Parathyroid adenoma (tissue), 2 donors: ENCODE measurements around the gene TSPEAR.
"Not testable (repeated sequence)": the region's sequence is repeated elsewhere in the genome, so short reads cannot be mapped to it uniquely, and the experiment has no call there.

Source experiments
- H2AFZ ChIP-seq: fragments of 300-600 bp; sonication (generic); one replicate; pipeline ENCODE4 v1.7.0; 2017; ENCODE audit warnings: antibody characterized with exemption, mild to moderate bottlenecking
- H3K27ac ChIP-seq: fragments of 300-600 bp; sonication (generic); one replicate; pipeline ENCODE4 v1.7.0; 2017
- H3K27me3 ChIP-seq: fragments of 300-600 bp; sonication (generic); one replicate; pipeline ENCODE4 v1.7.0; 2017; ENCODE audit warnings: low read length; ENCODE audit not compliant: control insufficient read depth, insufficient read depth
- H3K36me3 ChIP-seq: fragments of 300-600 bp; sonication (generic); one replicate; pipeline ENCODE4 v1.7.0; 2017; ENCODE audit warnings: low read length; ENCODE audit not compliant: control insufficient read depth, insufficient read depth
- H3K4me1 ChIP-seq: fragments of 300-600 bp; sonication (generic); one replicate; pipeline ENCODE4 v1.7.0; 2017; ENCODE audit warnings: control low read depth
- H3K4me2 ChIP-seq: fragments of 300-600 bp; sonication (generic); one replicate; pipeline ENCODE4 v1.7.0; 2017; ENCODE audit warnings: low read length
- H3K4me3 ChIP-seq: fragments of 300-600 bp; sonication (generic); one replicate; pipeline ENCODE4 v1.7.0; 2017; ENCODE audit warnings: low read depth, low read length
- H3K79me2 ChIP-seq: fragments of 300-600 bp; sonication (generic); one replicate; pipeline ENCODE4 v1.7.0; 2017; ENCODE audit warnings: control low read depth
- H3K9ac ChIP-seq: fragments of 300-600 bp; sonication (generic); one replicate; pipeline ENCODE4 v1.7.0; 2017; ENCODE audit warnings: mild to moderate bottlenecking
- H3K9me3 ChIP-seq: fragments of 300-600 bp; sonication (generic); one replicate; pipeline ENCODE4 v1.7.0; 2017; ENCODE audit warnings: low read length; ENCODE audit not compliant: control insufficient read depth
- CTCF ChIP-seq: fragments of 300-600 bp; sonication (generic); IDR thresholded peaks from one replicate; pipeline ENCODE4 v1.7.0; 2017; ENCODE audit warnings: antibody characterized with exemption, mild to moderate bottlenecking
- donor health status: primary hyperparathyroidism.

Gene TSPEAR

DNA sequence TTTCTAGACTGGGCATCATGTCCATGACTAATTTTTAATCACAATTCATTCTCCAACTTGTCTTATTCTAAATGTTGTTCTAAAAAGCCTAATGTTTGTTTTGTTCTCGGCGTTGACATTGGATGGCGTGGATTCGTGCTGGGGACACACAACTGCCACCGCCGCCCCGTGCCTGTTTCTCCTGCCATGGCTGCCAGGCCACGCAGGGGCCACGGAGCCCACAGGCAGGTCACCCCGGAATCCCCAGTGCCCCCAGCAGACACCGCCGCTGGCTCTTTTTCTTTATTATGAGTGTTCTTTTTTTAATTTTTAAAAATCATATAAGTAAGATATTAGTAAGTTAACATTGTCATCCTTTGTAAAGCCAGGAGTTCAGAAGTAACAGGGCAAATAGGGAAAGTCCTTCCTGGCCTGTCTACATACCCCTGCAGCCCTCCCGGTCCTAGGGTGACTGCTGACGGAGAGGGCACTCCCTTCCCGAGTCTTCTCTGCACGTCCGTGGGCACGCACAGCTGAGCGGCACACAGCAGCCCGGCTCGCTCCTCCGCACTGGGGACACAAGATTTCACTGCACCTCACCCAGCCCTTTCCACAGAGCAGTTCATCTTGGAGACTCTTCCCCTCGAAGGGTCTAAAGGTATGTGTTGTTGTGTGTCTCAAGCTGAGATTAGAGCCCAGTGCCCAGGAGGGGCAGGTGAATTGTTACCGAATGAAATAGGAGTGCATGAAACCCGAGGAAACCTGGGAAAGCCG lies 203.5 kb downstream of the TSPEAR start:
- H3K4me2 ChIP-seq, result no peak overlapping the region
- no peaks in the 10 kb centered on the region for H3K9me3 ChIP-seq
- H3K27me3 ChIP-seq, result no peaks in the 10 kb centered on the region

GRCh38 chr21:44506279-44507255 lies 204.8 kb downstream of the TSPEAR start:
- no peaks in the 10 kb centered on the region for H3K27me3 ChIP-seq

More for the DNA sequence above, 203.5 kb downstream of the TSPEAR start:
- H3K4me3 ChIP-seq, result no peak overlapping the region
- no peaks in the 10 kb centered on the region for H3K79me2 ChIP-seq
- no peak for TF ChIP-seq CTCF
- H3K36me3 ChIP-seq, result no peaks in the 10 kb centered on the region
- no peak overlapping the region for H3K27ac ChIP-seq
- no peak overlapping the region for H2AFZ ChIP-seq
- H3K4me1 ChIP-seq, result no peaks in the 10 kb centered on the region
- H3K9ac ChIP-seq, result no peak overlapping the region

DNA sequence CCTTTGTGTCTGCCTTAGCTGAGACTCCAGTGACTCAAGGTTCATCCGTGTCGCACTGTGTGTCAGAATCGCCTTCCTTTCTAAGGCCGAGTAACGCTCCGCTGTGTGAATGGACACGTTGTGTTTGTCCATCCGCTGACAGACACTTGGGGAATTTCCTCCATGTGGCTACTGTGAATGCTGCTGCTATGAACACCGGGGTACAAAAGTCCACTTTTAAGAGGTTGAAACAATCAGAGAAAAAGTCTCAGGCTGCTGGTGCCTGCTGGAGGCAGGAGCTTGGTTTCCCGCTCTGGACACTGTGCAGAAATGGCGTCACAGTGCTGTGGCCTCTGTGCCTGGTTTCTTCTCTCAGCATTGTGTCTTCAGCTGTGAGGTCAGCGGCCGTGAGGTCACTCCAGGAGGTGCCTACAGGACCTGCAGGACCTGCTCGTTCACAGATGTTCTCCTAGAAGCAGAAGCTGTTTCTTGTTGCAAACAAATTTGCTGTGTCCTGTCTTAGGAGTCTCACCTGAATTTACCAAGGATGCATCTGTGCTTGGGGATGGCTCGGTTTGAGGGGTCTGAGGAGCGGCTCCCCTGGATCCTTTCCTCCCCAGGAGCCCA lies 205.6 kb downstream of the TSPEAR start:
- Histone ChIP-seq H3K27me3 (no peaks in the 10 kb centered on the region), H3K27ac (no peak overlapping the region), H3K9ac (no peak overlapping the region), H3K4me3 (no peak overlapping the region), H3K36me3 (no peaks in the 10 kb centered on the region), H2AFZ (no peak overlapping the region), H3K4me1 (no peaks in the 10 kb centered on the region), H3K9me3 (no peaks in the 10 kb centered on the region), H3K79me2 (no peaks in the 10 kb centered on the region), H3K4me2 (no peak overlapping the region)
- TF ChIP-seq CTCF, result no peak

More at GRCh38 chr21:44506279-44507255, 204.8 kb downstream of the TSPEAR start:
- no peak for TF ChIP-seq CTCF
- Histone ChIP-seq H3K9ac (no peak overlapping the region), H3K79me2 (no peaks in the 10 kb centered on the region), H3K4me2 (no peak overlapping the region), H3K9me3 (no peaks in the 10 kb centered on the region), H3K27ac (no peak overlapping the region), H3K36me3 (no peaks in the 10 kb centered on the region), H3K4me3 (no peak overlapping the region), H2AFZ (no peak overlapping the region), H3K4me1 (no peaks in the 10 kb centered on the region)

- Histone ChIP-seq H3K9me3 (no peaks in the 10 kb centered on the region), H3K4me2 (no peak overlapping the region), H3K79me2 (no peaks in the 10 kb centered on the region), H3K36me3 (no peaks in the 10 kb centered on the region), H3K27ac (no peak overlapping the region), H2AFZ (no peak overlapping the region), H3K4me1 (no peaks in the 10 kb centered on the region), H3K9ac (no peak overlapping the region), H3K4me3 (no peak overlapping the region), H3K27me3 (no peaks in the 10 kb centered on the region)
- TF ChIP-seq CTCF, result no peak
Observed at GRCh38 chr21:44503901-44504399, 207.4 kb downstream of the TSPEAR start.

DNA sequence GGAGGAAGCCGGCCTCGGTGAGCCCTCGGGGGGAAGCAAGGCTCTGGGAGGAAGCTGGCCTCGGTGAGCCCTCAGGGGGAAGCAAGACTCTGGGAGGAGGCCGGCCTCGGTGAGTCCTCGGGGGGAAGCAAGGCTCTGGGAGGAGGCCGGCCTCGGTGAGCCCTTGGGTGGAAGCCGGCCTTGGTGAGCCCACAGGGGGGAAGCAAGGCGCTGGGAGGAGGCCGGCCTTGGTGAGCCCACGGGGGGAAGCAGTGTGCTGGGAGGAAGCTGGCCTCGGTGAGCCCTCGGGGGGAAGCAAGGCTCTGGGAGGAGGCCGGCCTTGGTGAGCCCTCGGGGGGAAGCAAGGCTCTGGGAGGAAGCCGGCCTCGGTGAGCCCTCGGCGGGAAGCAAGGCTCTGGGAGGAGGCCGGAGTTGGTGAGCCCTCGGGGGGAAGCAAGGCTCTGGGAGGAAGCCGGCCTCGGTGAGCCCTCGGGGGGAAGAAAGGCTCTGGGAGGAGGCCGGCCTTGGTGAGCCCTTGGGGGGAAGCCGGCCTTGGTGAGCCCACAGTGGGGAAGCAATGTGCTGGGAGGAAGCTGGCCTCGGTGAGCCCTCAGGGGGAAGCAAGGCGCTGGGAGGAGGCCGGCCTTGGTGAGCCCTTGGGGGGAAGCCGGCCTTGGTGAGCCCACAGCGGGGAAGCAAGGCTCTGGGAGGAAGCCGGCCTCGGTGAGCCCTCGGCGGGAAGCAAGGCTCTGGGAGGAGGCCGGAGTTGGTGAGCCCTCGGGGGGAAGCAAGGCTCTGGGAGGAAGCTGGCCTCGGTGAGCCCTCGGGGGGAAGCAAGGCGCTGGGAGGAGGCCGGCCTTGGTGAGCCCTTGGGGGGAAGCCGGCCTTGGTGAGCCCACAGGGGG lies 208.1 kb downstream of the TSPEAR start:
- not testable (repeated sequence) for H3K27me3 ChIP-seq, H3K4me3 ChIP-seq, H3K36me3 ChIP-seq, H3K9me3 ChIP-seq, H3K79me2 ChIP-seq, H3K9ac ChIP-seq, H2AFZ ChIP-seq, H3K27ac ChIP-seq, H3K4me1 ChIP-seq, H3K4me2 ChIP-seq
